IMR-90 (cell line): ENCODE results near the gene VPS33B.

Experiments used
- MAFK ChIP-seq: IDR thresholded peaks from 2 replicates; pipeline ENCODE4 v1.6.1; 2012; ENCODE audit warnings: low read depth, low read length, improper control_type of control experiment
- MXI1 ChIP-seq: IDR thresholded peaks from 2 replicates; pipeline ENCODE4 v1.6.1; 2012; ENCODE audit warnings: low read depth, mild to moderate bottlenecking, low read length, moderate library complexity, borderline replicate concordance
- POLR2A ChIP-seq: IDR thresholded peaks from 2 replicates; pipeline ENCODE4 v1.6.1; 2012; ENCODE audit warnings: mild to moderate bottlenecking, low read depth, low read length
- RAD21 ChIP-seq: IDR thresholded peaks from 2 replicates; pipeline ENCODE4 v1.6.1; 2012; ENCODE audit warnings: low read length, improper control_type of control experiment
- RCOR1 ChIP-seq: IDR thresholded peaks from 2 replicates; pipeline ENCODE4 v1.6.1; 2012; ENCODE audit warnings: mild to moderate bottlenecking, low read length, improper control_type of control experiment; ENCODE audit not compliant: insufficient replicate concordance
- RFX5 ChIP-seq: IDR thresholded peaks from 2 replicates; pipeline ENCODE4 v1.8.0; 2012; ENCODE audit warnings: low read depth, mild to moderate bottlenecking, low read length, moderate library complexity
- SMC3 ChIP-seq: fragments of 150-350 bp; IDR thresholded peaks from 2 replicates; pipeline ENCODE4 v1.6.1; 2016; ENCODE audit warnings: low read depth, mild to moderate bottlenecking, antibody characterized with exemption, low read length, moderate library complexity
- USF2 ChIP-seq: fragments of 150-350 bp; IDR thresholded peaks from 2 replicates; pipeline ENCODE4 v1.6.1; 2017; ENCODE audit warnings: mild to moderate bottlenecking, antibody characterized with exemption, low read length, low read depth
- TF ChIP-seq, protein P1 (sequence below): conservative IDR thresholded peaks from 2 replicates; pipeline ENCODE4 v1.5.1; 2012; ENCODE audit warnings: mild to moderate bottlenecking, low read depth, low read length, improper control_type of control experiment

DNA sequence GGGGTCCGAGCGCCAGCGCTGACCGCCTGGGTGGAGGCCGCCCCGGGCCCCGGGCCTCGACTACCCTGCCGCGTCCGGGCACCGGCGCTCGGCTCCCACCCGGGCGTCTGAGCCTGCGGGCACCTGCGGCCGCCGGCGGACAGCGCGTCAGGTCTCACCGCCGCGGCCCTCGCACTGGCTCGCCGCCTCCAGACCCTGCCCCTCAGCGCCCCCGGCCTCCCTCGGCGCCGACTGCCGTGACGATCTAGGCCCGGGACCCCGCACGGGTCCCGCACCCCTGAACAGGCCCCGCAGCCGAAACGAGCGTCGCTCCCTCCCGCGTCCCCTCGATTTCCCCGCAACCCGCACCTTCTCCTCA lies 28.4 kb downstream of the VPS33B start:
- TF ChIP-seq, protein P1, sequence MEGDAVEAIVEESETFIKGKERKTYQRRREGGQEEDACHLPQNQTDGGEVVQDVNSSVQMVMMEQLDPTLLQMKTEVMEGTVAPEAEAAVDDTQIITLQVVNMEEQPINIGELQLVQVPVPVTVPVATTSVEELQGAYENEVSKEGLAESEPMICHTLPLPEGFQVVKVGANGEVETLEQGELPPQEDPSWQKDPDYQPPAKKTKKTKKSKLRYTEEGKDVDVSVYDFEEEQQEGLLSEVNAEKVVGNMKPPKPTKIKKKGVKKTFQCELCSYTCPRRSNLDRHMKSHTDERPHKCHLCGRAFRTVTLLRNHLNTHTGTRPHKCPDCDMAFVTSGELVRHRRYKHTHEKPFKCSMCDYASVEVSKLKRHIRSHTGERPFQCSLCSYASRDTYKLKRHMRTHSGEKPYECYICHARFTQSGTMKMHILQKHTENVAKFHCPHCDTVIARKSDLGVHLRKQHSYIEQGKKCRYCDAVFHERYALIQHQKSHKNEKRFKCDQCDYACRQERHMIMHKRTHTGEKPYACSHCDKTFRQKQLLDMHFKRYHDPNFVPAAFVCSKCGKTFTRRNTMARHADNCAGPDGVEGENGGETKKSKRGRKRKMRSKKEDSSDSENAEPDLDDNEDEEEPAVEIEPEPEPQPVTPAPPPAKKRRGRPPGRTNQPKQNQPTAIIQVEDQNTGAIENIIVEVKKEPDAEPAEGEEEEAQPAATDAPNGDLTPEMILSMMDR, result no peak
- TF ChIP-seq MXI1, result no peak
- no peak for TF ChIP-seq POLR2A
- TF ChIP-seq RFX5, result no peak
- no peak for TF ChIP-seq RAD21
- TF ChIP-seq USF2, result no peak
- TF ChIP-seq MAFK, result no peak
- TF ChIP-seq RCOR1, result no peak
- TF ChIP-seq SMC3, result no peak
